Measurements from ENCODE around the gene RRP8. TPM values are rescaled to one million over a fixed set of nuclear protein-coding genes. Genes with fewer than 3 reads are reported as not detected.

RRP8 gene
- total and polyA plus RNA-seq, 9 of the 15 experiments (the other 6 are each of a cell fraction or from before 2014, with no cell fraction given): 5.7 to 47.3 (median 32.6) TPM

DNA sequence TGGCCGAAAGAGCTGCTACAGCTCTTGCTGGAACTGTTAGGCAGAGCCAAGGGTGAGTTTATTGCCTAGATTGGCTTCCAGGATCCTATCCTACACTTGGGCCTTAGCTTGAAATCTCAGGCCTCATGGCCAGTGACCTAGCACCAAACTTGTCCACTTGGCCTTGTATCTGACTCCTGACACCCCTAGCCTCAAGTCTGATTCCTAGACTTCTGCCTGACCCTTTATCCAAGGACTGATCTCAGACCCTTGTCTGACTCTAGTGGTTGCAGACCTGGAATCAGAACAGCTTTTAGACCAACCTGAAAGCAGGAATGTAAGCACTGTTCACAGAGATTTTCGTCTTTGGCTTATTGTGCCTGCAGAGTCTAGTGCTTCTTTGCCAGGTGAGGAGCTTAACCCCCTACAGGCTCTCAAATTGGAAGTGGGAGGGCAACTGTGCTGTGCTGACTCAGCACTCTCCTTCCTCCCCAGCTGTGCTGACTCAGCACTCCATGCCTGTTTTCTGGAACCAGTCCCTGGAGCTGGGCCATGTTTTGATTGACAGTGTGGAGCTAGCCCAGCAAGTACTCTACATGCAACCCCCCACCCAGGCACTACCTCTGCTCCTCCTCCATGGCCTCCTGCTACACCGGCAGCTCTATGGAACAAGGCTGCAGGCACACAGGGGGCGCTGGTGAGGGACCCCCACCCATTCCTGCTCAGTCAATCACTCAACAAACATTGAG lies 35.1 kb downstream of the RRP8 start (continued):
- TF ChIP-seq DACH1 (IDR thresholded peaks at IDR 0.05; ENCODE audit: partially characterized antibody): peak; percentile 93
- no peak for TF ChIP-seq ETV6 (IDR thresholded peaks at IDR 0.05; ENCODE audit: borderline replicate concordance in 1 of 2, low read depth in 2 of 2, low read length in 1 of 2)
- TF ChIP-seq ETV6 (CRISPR knock-in tag; IDR thresholded peaks at IDR 0.05; ENCODE audit: borderline replicate concordance): no peak
- TF ChIP-seq ZNF445 (CRISPR knock-in tag; IDR thresholded peaks at IDR 0.05; ENCODE audit: low read depth): no peak
- TF ChIP-seq ASH1L (IDR thresholded peaks at IDR 0.05; ENCODE audit: borderline replicate concordance, low read depth, partially characterized antibody): no peak
- TF ChIP-seq FOSL1 (tag; conservative IDR thresholded peaks at IDR 0.05): peak; percentile 87
- no peak for TF ChIP-seq HOMEZ (CRISPR knock-in tag; IDR thresholded peaks at IDR 0.05)
- no peak for TF ChIP-seq FOXJ3 (CRISPR knock-in tag; IDR thresholded peaks at IDR 0.05)
- no peak for TF ChIP-seq ZBTB12 (CRISPR knock-in tag; IDR thresholded peaks at IDR 0.05)
- 0 out of 2 replicates have a peak, but pooled peaks have one; percentile 10 for TF ChIP-seq CREM (IDR thresholded peaks at IDR 0.05; ENCODE audit: low read depth)
- TF ChIP-seq PHB2 (IDR thresholded peaks at IDR 0.05; ENCODE audit: low read depth): no peak
- TF ChIP-seq HDGF (IDR thresholded peaks at IDR 0.05): no peak
- no peak for TF ChIP-seq SP1 (CRISPR knock-in tag; IDR thresholded peaks at IDR 0.05)
- peak; percentile 56 to 84; a peak in 3 of 4 replicates for TF ChIP-seq TRIM24 (IDR thresholded peaks at IDR 0.05)
- TF ChIP-seq GTF2A2 (tag; IDR thresholded peaks at IDR 0.05): no peak
- TF ChIP-seq ZNF707 (CRISPR knock-in tag; conservative IDR thresholded peaks at IDR 0.05): no peak
- TF ChIP-seq, protein P1, sequence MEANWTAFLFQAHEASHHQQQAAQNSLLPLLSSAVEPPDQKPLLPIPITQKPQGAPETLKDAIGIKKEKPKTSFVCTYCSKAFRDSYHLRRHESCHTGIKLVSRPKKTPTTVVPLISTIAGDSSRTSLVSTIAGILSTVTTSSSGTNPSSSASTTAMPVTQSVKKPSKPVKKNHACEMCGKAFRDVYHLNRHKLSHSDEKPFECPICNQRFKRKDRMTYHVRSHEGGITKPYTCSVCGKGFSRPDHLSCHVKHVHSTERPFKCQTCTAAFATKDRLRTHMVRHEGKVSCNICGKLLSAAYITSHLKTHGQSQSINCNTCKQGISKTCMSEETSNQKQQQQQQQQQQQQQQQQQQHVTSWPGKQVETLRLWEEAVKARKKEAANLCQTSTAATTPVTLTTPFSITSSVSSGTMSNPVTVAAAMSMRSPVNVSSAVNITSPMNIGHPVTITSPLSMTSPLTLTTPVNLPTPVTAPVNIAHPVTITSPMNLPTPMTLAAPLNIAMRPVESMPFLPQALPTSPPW (CRISPR knock-in tag; IDR thresholded peaks at IDR 0.05): peak; percentile 63
- TF ChIP-seq MAFG (tag; conservative IDR thresholded peaks at IDR 0.05): peak; percentile 100
- TF ChIP-seq, protein P2, sequence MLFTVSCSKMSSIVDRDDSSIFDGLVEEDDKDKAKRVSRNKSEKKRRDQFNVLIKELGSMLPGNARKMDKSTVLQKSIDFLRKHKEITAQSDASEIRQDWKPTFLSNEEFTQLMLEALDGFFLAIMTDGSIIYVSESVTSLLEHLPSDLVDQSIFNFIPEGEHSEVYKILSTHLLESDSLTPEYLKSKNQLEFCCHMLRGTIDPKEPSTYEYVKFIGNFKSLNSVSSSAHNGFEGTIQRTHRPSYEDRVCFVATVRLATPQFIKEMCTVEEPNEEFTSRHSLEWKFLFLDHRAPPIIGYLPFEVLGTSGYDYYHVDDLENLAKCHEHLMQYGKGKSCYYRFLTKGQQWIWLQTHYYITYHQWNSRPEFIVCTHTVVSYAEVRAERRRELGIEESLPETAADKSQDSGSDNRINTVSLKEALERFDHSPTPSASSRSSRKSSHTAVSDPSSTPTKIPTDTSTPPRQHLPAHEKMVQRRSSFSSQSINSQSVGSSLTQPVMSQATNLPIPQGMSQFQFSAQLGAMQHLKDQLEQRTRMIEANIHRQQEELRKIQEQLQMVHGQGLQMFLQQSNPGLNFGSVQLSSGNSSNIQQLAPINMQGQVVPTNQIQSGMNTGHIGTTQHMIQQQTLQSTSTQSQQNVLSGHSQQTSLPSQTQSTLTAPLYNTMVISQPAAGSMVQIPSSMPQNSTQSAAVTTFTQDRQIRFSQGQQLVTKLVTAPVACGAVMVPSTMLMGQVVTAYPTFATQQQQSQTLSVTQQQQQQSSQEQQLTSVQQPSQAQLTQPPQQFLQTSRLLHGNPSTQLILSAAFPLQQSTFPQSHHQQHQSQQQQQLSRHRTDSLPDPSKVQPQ (CRISPR knock-in tag; IDR thresholded peaks at IDR 0.05; ENCODE audit: borderline replicate concordance): no peak
- no peak for TF ChIP-seq MCM7 (IDR thresholded peaks at IDR 0.05)
- no peak for TF ChIP-seq BMI1 (IDR thresholded peaks at IDR 0.05; ENCODE audit: low read length)
- no peak for TF ChIP-seq ZNF696 (CRISPR knock-in tag; conservative IDR thresholded peaks at IDR 0.05)
- TF ChIP-seq GTF2F1 (IDR thresholded peaks at IDR 0.05; ENCODE audit: low read depth, low read length): no peak

Data from K562 (cell line).